ENCODE measurements around the gene TIE1. TPM values are rescaled to one million over a fixed set of nuclear protein-coding genes. Genes with fewer than 3 reads are reported as not detected.

The TIE1 gene
- total RNA-seq, 4 donors from 2014 or later, result 30.6 to 65.1 (median 47.7) TPM

GRCh38 chr1:43314233-43314632, 13.5 kb downstream of the TIE1 start:
- H3K9me3 ChIP-seq, result no peaks in the 10 kb centered on the region
- WGBS, 2 donors, result 98% methylated on average over 5 of the region's 5 CpGs
- no peak for DNase-seq
- peaks cover 0 to 4% of the 10 kb centered on the region in 2 donors for H3K4me1 ChIP-seq
- H3K27ac ChIP-seq, result no peak overlapping the region
- no peaks in the 10 kb centered on the region for H3K27me3 ChIP-seq
- intact Hi-C loops (cut with DNase I), result no loop called here
- no peak overlapping the region for H3K4me3 ChIP-seq (replicated peaks in 1 of 3)
- no peak for TF ChIP-seq POLR2A (IDR thresholded peaks at IDR 0.05)
- TF ChIP-seq, protein P1, sequence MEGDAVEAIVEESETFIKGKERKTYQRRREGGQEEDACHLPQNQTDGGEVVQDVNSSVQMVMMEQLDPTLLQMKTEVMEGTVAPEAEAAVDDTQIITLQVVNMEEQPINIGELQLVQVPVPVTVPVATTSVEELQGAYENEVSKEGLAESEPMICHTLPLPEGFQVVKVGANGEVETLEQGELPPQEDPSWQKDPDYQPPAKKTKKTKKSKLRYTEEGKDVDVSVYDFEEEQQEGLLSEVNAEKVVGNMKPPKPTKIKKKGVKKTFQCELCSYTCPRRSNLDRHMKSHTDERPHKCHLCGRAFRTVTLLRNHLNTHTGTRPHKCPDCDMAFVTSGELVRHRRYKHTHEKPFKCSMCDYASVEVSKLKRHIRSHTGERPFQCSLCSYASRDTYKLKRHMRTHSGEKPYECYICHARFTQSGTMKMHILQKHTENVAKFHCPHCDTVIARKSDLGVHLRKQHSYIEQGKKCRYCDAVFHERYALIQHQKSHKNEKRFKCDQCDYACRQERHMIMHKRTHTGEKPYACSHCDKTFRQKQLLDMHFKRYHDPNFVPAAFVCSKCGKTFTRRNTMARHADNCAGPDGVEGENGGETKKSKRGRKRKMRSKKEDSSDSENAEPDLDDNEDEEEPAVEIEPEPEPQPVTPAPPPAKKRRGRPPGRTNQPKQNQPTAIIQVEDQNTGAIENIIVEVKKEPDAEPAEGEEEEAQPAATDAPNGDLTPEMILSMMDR (IDR thresholded peaks at IDR 0.05), result no peak
- peaks cover 0 to 4% of the 10 kb centered on the region in 2 donors for H3K36me3 ChIP-seq

GRCh38 chr1:43315481-43315880, 14.7 kb downstream of the TIE1 start:
- H3K27ac ChIP-seq, result no peak overlapping the region
- DNase-seq, result no peak
- H3K36me3 ChIP-seq, result peaks cover 0 to 4% of the 10 kb centered on the region in 2 donors

DNA sequence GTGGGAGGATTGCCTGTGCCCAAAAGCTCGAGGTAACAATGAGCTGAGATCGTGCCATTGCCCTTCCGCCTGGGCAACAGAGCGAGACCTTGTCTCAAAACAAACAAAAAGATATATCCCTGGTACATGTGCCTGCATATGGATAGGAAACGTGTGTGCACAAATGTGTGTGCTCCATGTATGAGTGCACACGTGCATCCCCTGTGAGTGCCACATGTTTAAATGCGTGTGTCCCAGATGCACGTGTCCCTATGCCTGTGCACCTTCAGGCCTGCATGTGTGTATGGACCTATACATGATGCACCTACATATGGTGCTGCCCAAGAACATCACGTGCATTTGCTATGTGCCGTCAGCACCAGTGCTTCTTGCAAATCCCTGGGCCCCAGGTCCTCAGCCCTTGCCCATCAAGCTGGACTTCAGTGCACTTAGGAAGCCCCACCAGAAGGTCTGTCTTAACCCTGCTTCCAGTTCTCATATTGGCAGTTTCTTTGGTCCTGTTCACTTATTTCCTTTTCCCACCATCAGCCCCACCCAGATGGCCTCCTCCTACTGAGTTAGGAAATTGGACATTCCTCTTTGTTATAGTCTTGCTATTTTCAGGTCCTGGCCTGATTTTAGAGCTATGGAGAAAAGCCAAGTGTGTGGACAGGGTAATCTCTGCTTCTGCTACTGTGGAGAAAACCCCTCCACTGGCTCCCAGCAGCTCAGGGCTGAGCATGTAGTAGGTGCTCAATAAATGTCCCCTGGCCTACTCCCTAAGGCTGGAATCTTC, 15.4 kb downstream of the TIE1 start:
- Histone ChIP-seq H3K36me3 (peaks cover 0 to 4% of the 10 kb centered on the region in 2 donors), H3K27me3 (no peaks in the 10 kb centered on the region), H3K4me3 (replicated peaks in 1 of 3) (no peak overlapping the region), H3K4me1 (peaks cover 0 to 4% of the 10 kb centered on the region in 2 donors), H3K27ac (no peak overlapping the region), H3K9me3 (no peaks in the 10 kb centered on the region)
- intact Hi-C loops (cut with DNase I), result no loop called here
- TF ChIP-seq POLR2A (IDR thresholded peaks at IDR 0.05), result no peak
- TF ChIP-seq, protein P1 (IDR thresholded peaks at IDR 0.05), result no peak
- DNase-seq, result no peak
- WGBS, 2 donors, result 89% methylated on average over 9 to 10 of the region's 10 CpGs

More at GRCh38 chr1:43315481-43315880, 14.7 kb downstream of the TIE1 start:
- 76 to 85% methylated on average over 3 of the region's 3 CpGs for WGBS, 2 donors
- peaks cover 0 to 4% of the 10 kb centered on the region in 2 donors for H3K4me1 ChIP-seq
- H3K4me3 ChIP-seq (replicated peaks in 1 of 3), result no peak overlapping the region
- TF ChIP-seq, protein P1 (IDR thresholded peaks at IDR 0.05), result no peak
- no peak for TF ChIP-seq POLR2A (IDR thresholded peaks at IDR 0.05)
- no peaks in the 10 kb centered on the region for H3K27me3 ChIP-seq
- H3K9me3 ChIP-seq, result no peaks in the 10 kb centered on the region
- intact Hi-C loops (cut with DNase I), result no loop called here

- H3K36me3 ChIP-seq, result peaks cover 0 to 4% of the 10 kb centered on the region in 2 donors
- no peak overlapping the region for H3K27ac ChIP-seq
- no peaks in the 10 kb centered on the region for H3K27me3 ChIP-seq
- H3K9me3 ChIP-seq, result no peaks in the 10 kb centered on the region
- H3K4me3 ChIP-seq (replicated peaks in 1 of 3), result no peak overlapping the region
- H3K4me1 ChIP-seq, result peaks cover 0 to 4% of the 10 kb centered on the region in 2 donors
- WGBS, 2 donors, result 91 to 94% methylated on average over 15 to 16 of the region's 16 CpGs
- TF ChIP-seq POLR2A (IDR thresholded peaks at IDR 0.05), result no peak
- TF ChIP-seq, protein P1 (IDR thresholded peaks at IDR 0.05), result no peak
- intact Hi-C loops (cut with DNase I), result no loop called here
- no peak for DNase-seq
These were observed 16.1 kb downstream of the TIE1 start for GRCh38 chr1:43316738-43317520.
